ENCODE results near the gene XRCC4.

Gene XRCC4

GRCh38 chr5:83357621-83358231, 280.4 kb downstream of the XRCC4 start:
- DNase-seq = no peak

DNA sequence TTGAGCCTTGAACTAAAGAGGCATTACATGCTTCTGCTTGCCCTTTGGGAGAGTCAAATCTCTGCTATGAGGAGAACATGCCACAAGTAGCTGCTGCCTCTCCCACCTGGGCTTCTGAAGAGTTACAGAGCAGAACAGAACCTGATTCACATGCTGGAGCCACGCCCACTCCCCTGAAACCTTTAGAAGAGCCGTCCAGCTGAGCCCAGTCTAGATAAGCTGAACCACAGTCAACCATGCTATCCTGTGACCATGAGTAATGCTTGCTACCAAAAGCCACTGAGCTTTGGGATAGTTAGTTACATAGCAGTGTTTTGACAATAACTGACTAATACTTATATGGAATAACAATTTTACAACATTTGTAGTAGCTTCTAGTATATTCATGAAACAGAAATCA, 283.2 kb downstream of the XRCC4 start:
- no peak for DNase-seq

GRCh38 chr5:83362526-83362925, 285.2 kb downstream of the XRCC4 start:
- no peak for DNase-seq

DNA sequence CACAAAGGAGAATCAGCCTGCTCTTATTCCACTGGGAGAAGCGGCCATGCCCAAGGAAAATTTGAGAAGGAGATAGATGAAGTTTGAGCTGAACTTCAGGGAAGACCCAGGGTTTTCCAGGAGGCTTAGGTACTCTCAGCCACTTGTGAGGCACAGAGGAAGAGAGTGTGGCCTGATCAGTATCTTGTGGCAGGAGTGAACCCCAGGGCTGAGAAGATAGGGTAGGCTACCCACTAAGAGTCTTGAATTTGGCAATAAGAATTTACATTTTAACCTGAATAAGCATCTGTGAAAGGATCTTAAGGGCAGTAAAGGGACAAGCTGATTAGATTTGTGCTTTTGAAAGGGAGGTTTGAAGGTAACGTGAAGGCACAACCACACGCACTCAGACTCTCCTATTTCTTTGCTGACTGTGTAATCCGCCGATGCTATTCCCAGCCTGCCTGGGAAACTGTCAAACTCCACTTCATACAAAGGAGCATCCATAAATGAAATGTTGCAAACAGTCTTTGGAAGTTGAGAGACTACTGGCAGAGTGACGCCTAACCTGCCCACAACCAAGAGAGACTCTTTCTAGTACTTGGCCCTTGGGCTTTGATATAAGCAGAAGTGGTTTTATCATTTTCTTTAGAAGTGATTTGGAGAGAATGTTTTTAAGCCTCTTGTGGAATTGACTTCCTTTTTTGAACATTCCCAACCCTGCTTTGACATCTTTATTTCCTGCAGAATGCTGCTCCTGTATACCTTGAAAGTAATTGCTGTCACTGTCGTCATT, 286.0 kb downstream of the XRCC4 start:
- no peak for DNase-seq

DNA sequence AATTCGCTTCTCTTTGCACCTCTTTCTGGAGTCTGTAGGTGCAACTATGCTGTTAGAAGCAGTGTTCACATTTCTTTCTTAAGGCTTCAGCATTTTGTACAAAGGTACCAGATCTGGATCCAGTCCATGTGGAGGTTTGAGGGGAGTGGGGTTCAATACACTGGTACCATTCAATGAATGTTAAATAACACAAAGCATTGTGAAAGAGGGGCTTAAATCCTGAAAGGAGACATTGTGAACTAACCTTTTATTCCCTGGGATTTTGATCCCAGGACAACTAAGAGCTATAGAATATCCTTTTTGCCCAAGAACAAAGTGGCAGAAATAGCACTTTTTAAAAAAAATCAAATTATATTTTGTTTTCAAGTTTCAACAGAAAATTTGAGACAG, 286.5 kb downstream of the XRCC4 start:
- no peak for DNase-seq

DNA sequence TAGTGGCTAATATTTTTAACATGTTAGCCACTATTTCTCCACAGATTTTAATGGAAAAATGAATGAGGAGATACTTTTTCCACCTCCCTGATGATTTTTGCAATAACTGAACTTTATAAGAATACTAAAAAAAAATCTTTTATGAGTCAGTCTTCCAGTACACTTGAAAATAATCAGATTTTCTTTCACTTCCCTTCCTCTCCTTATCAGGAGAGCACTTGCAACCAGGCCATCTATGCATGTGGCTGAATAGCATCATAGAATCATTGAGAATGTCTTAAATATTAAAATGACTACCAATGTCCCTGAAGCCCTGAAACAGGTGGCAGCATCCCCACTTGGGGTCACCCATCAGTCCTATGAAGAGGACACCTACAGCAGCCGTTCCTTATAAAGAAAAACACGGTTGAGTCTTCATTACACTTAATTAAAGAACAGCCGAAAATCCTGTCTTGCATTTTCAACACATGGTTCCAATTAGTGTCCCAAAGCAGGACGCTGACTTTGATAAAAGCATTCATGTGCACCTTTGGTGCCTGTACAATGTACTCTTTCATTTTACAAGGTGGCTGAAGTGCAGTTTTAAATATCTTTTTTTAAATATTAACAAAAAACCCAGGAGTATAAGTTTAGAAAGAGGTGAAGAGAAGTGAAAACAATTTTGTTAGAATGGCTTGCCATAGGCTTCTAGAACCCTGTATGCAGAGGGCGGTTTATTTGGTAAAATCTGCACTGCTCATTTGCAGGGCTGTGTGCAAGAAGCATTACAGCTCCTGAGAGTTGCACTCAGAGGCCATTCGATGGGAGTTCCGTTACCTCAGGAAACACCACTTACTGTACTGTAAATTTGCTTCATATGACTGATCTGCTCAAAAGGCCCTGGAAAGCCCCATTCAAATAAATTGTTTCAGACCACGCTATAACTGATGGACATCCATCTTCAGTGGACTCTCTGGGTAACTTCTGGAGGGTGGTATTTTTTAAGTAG, 287.3 kb downstream of the XRCC4 start:
- DNase-seq = no peak

DNA sequence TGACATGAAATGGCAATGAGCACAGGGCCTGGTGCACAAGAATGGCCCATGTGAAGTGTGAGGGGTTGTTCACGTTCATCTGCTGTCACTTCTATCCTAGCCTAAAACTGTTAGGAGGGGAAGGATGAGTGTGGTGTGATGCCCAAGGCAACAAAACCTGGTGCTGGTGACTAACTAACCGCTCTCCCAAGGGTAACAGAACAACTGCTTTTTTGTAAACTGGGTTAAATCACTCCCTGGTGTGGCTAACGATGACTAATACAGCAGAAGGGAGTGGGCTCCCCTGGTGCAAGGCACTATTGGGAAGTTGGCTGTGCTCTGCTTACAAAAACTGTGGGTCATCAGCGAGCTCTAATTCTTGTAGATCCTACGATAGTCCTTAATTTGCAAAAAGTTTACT, 291.0 kb downstream of the XRCC4 start:
- DNase-seq = no peak

DNA sequence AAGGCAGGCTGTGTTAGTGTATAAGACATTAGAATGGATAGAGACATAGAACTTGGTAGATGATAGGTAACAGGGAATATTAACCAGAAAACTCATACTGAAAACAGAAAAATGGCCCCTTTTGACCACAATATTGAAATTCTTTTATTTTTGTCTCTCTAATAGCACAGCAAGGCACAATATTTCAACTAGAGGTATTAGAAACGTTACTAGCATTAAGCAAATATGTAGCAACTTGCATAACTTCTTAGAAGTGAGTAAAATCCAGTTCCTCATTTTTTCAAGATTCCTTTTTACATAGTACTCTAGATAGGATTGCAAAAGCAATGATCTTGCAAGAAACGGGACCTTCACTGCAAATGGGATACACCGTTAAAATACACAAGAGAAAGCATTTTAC, 291.5 kb downstream of the XRCC4 start:
- DNase-seq = no peak

- DNase-seq = no peak
Observed at GRCh38 chr5:83370957-83371356, 293.6 kb downstream of the XRCC4 start.

GRCh38 chr5:83371726-83372125, 294.4 kb downstream of the XRCC4 start:
- no peak for DNase-seq

DNA sequence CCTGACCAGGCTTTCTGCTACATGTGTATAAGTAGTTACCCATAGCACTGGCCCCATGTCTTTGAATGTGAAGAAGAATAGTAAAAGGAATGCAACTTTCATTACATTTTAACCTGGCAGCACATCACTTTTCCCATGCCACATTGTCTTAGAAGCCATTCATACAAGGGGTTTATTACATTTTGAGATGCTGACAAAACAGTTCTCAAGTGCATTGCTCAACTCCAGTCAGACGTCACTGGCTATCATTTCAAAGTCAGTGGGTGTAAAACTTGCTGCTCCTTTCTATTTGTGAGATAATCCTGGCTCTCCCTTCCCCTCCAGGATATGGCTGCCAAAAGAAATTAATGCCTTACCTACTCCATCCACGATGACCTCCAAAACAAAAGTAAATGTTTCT, 297.2 kb downstream of the XRCC4 start:
- DNase-seq = no peak

- no peak for DNase-seq
Observed at GRCh38 chr5:83375049-83375745, 297.9 kb downstream of the XRCC4 start.

- DNase-seq = no peak
Observed at GRCh38 chr5:83376461-83376860, 299.1 kb downstream of the XRCC4 start.

DNA sequence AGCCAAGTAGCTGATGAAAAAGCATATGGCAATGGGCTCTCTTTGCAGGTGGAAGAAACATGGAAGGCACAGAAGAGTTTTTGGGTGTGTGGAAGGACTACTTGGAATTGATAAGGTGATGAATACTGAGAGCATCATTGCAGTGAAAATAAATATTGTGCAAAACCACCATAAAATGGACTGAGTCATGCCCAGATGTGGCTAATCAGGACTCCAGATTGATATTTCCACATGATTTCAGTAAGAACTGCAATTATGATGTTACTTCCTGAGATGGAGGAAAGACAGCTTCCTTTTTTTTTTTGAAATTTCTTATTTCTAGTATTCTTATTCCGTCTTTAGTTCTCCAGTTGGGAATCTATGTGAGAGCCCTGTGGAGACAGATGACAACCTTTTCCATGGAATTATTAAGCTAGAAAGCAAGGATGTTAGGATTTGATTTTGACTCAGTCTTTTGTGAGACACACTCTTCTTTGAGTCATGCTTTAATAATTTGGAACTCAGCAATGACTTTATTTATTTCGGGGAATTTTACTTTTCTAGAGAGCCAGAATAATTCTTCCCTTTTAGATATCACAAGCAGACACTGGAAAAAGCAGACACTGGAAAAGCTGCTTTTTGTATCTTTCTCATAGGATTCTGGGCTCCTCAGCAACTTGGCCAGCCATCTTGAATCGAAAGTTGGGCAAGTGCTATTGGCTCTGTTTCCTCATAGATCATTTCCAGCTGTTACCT, 300.0 kb downstream of the XRCC4 start:
- no peak for DNase-seq

- DNase-seq = no peak
Observed at GRCh38 chr5:83378624-83379289, 301.4 kb downstream of the XRCC4 start.

GRCh38 chr5:83385812-83386211, 308.5 kb downstream of the XRCC4 start:
- DNase-seq = no peak

GRCh38 chr5:83387041-83387440, 309.7 kb downstream of the XRCC4 start:
- no peak for DNase-seq

GRCh38 chr5:83388608-83389007, 311.3 kb downstream of the XRCC4 start:
- no peak for DNase-seq

DNA sequence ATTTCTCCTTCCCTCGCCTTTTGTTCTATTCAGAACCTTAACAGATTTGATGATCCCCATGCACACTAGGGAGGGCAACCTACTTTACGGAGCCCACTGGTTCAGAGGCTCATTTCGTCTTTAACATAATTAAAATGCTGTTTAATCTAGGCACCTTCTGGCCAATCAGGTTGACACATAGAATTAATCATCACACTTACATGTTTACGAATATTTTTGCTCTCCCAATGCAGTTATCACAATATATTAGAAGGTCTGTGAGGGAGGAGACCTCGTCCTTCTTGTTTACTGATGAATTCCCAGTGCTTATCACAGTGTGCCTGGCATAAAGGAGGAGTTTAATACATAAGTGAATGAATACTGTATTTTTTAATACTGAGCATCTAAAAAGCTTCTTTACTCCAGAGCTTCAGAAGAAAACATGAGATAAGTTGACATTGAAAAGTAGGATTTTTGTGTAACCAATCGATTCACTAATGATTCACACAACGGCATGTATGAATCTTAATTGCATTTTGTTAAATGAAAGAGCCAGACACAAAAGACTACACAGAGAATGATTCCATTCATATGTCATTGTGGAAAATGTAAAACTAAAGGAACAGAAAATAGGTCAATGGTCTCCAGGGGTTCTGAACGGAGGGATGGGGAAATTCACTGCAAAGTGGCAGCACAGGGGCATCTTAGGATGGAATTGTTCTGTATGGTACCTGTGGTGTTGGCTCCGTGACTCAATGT, 315.6 kb downstream of the XRCC4 start:
- DNase-seq = no peak

- DNase-seq = no peak
Observed at GRCh38 chr5:83393504-83393866, 316.1 kb downstream of the XRCC4 start.

- DNase-seq = no peak
Observed at GRCh38 chr5:83394190-83394589, 316.8 kb downstream of the XRCC4 start.
